SK-MEL-5 (cell line): Measurements from ENCODE around the gene RASGEF1B. TPM values are rescaled to one million over a fixed set of nuclear protein-coding genes. Genes with fewer than 3 reads are reported as not detected.
"Not testable (repeated sequence)": the region's sequence is repeated elsewhere in the genome, so short reads cannot be mapped to it uniquely, and the experiment has no call there.

Experiments used
- DNase-seq: peaks from one replicate; pipeline ENCODE4 v3.0.0-alpha.2; 2016; ENCODE audit warnings: low read depth, low spot score
- in situ Hi-C: cut with HindIII; loops from 2 replicates; pipeline ENCODE4 v1.10.0; 2016; ENCODE audit warnings: low sequenced_read_pairs, high pct_unique_total_duplicates, low pct_unique_long_range_greater_than_20kb
- total RNA-seq: library from RNA; depleted of rRNA; stranded (reverse); fragments of >200 nt; shearing (Covaris generic); gene quantifications from 2 replicates; pipeline ENCODE4 v1.2.3, GENCODE V29; 2014

RASGEF1B gene
- total RNA-seq, 1 experiment from 2014 or later = 0.16 TPM

- DNase-seq = no peak
- in situ Hi-C loops = no loop called here
Measured at GRCh38 chr4:81503586-81503985, 31.9 kb upstream of the RASGEF1B start.

GRCh38 chr4:81502564-81502963 is 30.9 kb upstream of the RASGEF1B start:
- DNase-seq = no peak
- in situ Hi-C loops = no loop called here

- no peak for DNase-seq
- in situ Hi-C loops = no loop called here
Measured at GRCh38 chr4:81499840-81500239, 28.1 kb upstream of the RASGEF1B start.

GRCh38 chr4:81498551-81499099 is 26.9 kb upstream of the RASGEF1B start:
- DNase-seq = no peak
- in situ Hi-C loops = no loop called here

GRCh38 chr4:81498046-81498445 is 26.3 kb upstream of the RASGEF1B start:
- in situ Hi-C loops = no loop called here
- DNase-seq = no peak

GRCh38 chr4:81495345-81495744 is 23.6 kb upstream of the RASGEF1B start:
- no peak for DNase-seq
- in situ Hi-C loops = no loop called here

GRCh38 chr4:81494031-81494431 is 22.3 kb upstream of the RASGEF1B start:
- in situ Hi-C loops = no loop called here
- no peak for DNase-seq

GRCh38 chr4:81492606-81493230 is 21.0 kb upstream of the RASGEF1B start:
- in situ Hi-C loops = no loop called here
- no peak for DNase-seq

- in situ Hi-C loops = no loop called here
- no peak for DNase-seq
Measured at GRCh38 chr4:81491943-81492342, 20.2 kb upstream of the RASGEF1B start.

GRCh38 chr4:81490403-81491160 is 18.9 kb upstream of the RASGEF1B start:
- in situ Hi-C loops = no loop called here
- DNase-seq = no peak

- in situ Hi-C loops = no loop called here
Measured at GRCh38 chr4:81486502-81486901, 14.8 kb upstream of the RASGEF1B start.

GRCh38 chr4:81485310-81485980 is 13.7 kb upstream of the RASGEF1B start:
- in situ Hi-C loops = no loop called here
- DNase-seq = no peak

More at GRCh38 chr4:81486502-81486901, 14.8 kb upstream of the RASGEF1B start:
- no peak for DNase-seq

GRCh38 chr4:81482326-81482725 is 10.6 kb upstream of the RASGEF1B start:
- DNase-seq = no peak
- in situ Hi-C loops = no loop called here

GRCh38 chr4:81481151-81481550 is 9.4 kb upstream of the RASGEF1B start:
- in situ Hi-C loops = no loop called here
- no peak for DNase-seq

GRCh38 chr4:81479573-81479972 is 7.9 kb upstream of the RASGEF1B start:
- in situ Hi-C loops, DNase-seq: not testable (repeated sequence)

- in situ Hi-C loops, DNase-seq: not testable (repeated sequence)
Measured at GRCh38 chr4:81473331-81474265, 1.9 kb upstream of the RASGEF1B start.
